GM12891 (cell line): Measurements from ENCODE around the gene UBE2K.
"Not testable (repeated sequence)": the region's sequence is repeated elsewhere in the genome, so short reads cannot be mapped to it uniquely, and the experiment has no call there.

ENCODE experiments used
- DNase-seq: peaks from one replicate; pipeline ENCODE4 v3.0.0; 2011; ENCODE audit warnings: low spot score; ENCODE audit not compliant: insufficient read length
- FAIRE-seq: peaks from 2 replicates; lab custom pipeline; 2011; peaks lifted over from hg19 to GRCh38; lab: Jason Lieb, UNC
- PAX5 ChIP-seq: IDR thresholded peaks from 2 replicates; pipeline ENCODE4 v1.6.1; 2011; ENCODE audit warnings: low read length, moderate library complexity, mild to moderate bottlenecking; ENCODE audit not compliant: insufficient read depth, severe bottlenecking
- POLR2A ChIP-seq: IDR thresholded peaks from 2 replicates; pipeline ENCODE4 v1.6.1; 2011; ENCODE audit warnings: low read depth, low read length, control low read depth
- POLR2AphosphoS5 ChIP-seq: IDR thresholded peaks from 2 replicates; pipeline ENCODE4 v1.6.1; 2011; ENCODE audit warnings: low read depth, low read length, control low read depth
- POU2F2 ChIP-seq: IDR thresholded peaks from 2 replicates; pipeline ENCODE4 v1.6.1; 2011; ENCODE audit warnings: low read depth, mild to moderate bottlenecking, control low read depth, low read length, moderate library complexity
- SPI1 ChIP-seq: IDR thresholded peaks from 2 replicates; pipeline ENCODE4 v1.6.1; 2011; ENCODE audit warnings: low read depth, low read length, control low read depth
- TAF1 ChIP-seq: IDR thresholded peaks from 2 replicates; pipeline ENCODE4 v1.6.1; 2011; ENCODE audit warnings: low read depth, low read length, control low read depth

UBE2K gene

DNA sequence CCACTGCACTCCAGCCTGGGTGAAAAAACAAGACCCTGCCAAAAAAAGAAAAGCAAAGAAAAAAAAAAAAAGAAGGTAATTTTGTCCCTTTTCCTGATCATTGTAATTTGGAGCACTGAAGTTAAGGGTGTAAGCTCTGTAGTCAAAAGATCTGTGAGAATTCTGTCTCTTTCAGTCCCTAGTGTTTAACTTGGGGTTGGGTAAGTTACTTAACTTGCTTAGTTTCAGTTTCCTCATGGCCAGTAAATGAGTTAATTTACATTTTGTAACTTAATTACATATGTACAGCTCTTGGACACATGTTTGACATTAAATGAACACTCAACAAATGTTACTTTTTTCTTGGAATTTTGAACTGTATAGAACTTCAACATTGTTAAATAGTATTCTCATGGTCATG lies 10.9 kb upstream of the UBE2K start:
- TF ChIP-seq TAF1, result no peak
- no peak for TF ChIP-seq POU2F2
- no peak for TF ChIP-seq PAX5
- TF ChIP-seq POLR2AphosphoS5, result no peak
- TF ChIP-seq POLR2A, result no peak
- no peak for TF ChIP-seq SPI1
- no peak for FAIRE-seq
- no peak for DNase-seq

DNA sequence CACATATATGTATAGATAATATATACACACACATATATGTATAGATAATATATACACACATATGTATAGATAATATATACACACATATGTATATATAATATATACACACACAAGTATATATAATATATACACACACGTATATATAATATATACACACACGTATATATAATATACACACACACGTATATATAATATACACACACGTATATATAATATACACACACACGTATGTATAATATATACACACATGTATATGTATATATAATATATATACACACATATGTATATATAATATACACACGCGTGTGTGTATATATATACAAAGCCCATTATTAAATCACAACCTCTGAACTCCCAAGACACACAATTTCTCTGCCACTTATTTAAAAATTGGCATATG lies 8.0 kb upstream of the UBE2K start:
- FAIRE-seq, result no peak
- DNase-seq, result no peak
- TF ChIP-seq POLR2AphosphoS5, result no peak
- no peak for TF ChIP-seq TAF1
- no peak for TF ChIP-seq POU2F2
- TF ChIP-seq SPI1, result no peak
- no peak for TF ChIP-seq POLR2A
- TF ChIP-seq PAX5, result no peak

DNA sequence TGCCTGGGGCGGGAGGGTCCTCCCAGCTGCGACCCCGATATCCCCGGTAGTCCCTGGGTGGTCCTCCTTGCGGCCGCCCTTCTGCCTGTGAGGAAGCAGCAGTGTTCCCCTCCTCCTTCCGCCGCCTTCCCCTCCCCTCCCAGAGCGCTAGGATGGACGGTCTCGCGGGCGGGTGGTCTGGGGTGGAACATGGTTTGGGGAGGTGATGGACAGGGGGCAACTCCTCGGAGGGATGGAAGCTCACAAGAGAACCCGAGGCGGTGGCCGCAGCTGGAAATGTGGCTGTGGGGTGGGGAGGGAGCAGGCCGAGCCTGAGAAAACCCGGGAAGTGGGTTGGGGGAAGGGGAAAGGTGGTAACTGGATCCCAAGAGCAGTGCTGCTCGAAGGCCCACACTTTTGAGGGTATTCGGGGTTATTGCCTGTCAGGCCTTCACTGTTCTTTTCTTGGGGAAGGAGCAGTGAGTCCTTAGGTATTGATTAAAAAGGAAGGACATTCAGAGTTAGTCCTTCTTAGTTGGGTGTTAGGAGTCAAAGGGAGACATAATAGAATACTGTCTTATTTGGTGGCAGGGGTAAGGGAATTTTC lies 581 bp downstream of the UBE2K start:
- TF ChIP-seq POU2F2 (no peak), PAX5 (no peak), POLR2A (no peak), TAF1 (no peak), POLR2AphosphoS5 (no peak), SPI1 (no peak)
- FAIRE-seq (no peak), DNase-seq (no peak)

DNA sequence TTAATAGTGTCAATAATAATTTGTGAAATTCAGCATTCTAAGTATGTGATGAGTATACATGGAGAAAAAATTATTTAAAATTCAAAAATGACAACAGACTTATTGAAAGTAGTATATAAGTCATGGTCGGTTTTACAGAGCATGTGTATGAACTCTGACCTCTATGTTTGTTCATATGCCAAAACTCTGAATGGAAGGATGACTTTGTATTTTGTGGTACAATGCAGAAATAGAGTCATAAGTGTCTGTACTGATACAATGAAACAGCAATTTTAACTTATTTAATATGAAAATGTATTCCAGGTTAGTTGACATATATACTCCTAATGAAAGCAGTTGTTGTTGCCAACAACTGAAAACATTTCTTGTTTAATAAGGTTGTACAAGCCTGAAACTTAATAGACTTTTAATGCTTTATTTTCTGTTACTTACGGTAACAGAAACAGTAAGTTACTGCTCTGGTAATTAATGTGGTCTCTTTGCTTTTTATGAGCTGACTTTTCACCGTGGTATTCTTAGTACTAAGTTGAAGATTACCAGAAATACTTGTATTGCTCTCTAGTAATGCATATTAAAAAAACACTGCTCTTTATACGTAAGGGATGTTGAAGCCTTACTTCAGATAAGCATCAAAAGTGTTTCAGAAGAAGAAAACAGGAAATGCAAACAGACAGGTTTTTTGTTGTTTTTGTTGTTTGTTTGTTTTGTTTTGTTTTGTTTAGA lies 1.9 kb downstream of the UBE2K start:
- no peak for DNase-seq
- FAIRE-seq, result peak; percentile 28
- TF ChIP-seq PAX5 (no peak), POLR2AphosphoS5 (no peak), SPI1 (no peak), POLR2A (no peak), POU2F2 (no peak), TAF1 (no peak)

DNA sequence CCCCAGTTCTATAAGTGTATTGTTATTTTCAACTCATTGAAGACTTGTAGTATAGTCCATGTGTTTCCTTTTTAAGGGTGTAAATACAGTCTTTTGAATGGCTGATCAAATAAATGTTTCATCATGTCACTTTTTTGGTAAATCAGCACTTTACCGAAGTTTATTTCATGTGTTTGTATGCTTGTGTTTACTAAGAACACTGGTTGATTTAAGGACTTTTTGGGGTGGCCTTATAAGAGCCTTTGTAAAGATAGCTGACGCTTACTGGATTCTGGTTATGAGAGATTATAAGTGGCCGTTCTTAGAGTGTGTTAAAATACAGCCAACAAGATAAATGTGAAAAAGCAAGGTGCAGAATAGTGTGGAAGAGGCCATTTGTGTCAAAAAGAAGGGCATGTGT lies 2.6 kb downstream of the UBE2K start:
- no peak for TF ChIP-seq POLR2A
- TF ChIP-seq SPI1, result no peak
- TF ChIP-seq PAX5, result no peak
- no peak for TF ChIP-seq POU2F2
- TF ChIP-seq TAF1, result no peak
- no peak for TF ChIP-seq POLR2AphosphoS5
- no peak for FAIRE-seq
- no peak for DNase-seq

DNA sequence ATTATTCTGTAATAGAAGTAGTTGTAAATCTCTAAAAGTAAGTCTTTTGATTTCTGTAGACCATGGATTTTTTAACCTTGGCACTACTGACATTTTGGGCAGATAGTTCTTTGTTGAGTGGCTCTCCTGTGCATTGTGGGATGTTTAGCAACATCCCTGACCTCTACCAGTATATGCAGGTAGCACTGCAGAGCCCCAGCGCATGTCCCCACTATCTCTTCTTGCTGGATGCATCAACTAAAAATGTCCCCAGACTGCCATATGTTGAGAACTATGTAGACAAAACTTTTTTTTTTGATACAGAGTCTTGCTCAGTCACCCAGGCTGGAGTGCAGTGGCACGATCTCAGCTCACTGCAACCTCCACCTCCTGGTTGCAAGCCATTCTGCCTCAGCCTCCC lies 4.8 kb downstream of the UBE2K start:
- DNase-seq (no peak), FAIRE-seq (no peak)
- TF ChIP-seq POU2F2, result no peak
- no peak for TF ChIP-seq PAX5
- TF ChIP-seq TAF1, result no peak
- no peak for TF ChIP-seq SPI1
- TF ChIP-seq POLR2A, result no peak
- no peak for TF ChIP-seq POLR2AphosphoS5

DNA sequence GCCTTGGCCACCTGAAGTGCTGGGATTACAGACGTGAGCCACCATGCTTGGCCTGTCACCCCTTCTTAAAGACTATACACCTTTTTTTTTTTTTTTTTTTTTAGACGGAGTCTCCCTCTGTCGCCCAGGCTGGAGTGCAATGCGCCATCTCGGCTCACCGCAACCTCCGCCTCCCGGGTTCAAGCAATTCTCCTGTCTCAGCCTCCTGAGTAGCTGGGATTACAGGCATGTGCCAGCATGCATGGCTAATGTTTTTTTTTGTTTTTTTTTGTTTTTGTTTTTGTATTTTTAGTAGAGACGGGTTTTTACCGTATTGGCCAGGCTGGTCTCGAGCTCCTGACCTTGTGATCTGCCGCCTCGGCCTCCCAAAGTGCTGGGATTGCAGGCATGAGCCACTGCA lies 6.9 kb downstream of the UBE2K start:
- not testable (repeated sequence) for DNase-seq, FAIRE-seq

DNA sequence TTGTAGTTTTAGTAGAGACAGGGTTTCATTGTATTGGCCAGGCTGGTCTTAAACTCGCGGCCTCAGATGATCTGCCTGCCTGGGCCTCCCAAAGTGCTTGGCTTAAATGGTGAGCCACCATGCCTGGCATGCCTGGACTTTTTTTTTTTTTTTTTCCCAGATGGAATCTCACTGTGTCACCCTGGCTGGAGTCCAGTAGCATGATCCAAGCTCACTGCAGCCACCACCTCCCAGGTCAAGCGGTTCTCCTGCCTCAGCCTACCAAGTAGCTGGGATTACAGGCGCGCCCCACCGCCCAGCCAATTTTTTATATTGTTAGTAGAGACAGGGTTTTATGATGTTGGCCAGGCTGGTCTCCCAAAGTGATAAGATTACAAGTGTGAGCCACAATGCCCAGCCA lies 8.4 kb downstream of the UBE2K start:
- FAIRE-seq, result no peak
- TF ChIP-seq SPI1 (no peak), TAF1 (no peak), POLR2AphosphoS5 (no peak), POLR2A (no peak), POU2F2 (no peak), PAX5 (no peak)
- no peak for DNase-seq

DNA sequence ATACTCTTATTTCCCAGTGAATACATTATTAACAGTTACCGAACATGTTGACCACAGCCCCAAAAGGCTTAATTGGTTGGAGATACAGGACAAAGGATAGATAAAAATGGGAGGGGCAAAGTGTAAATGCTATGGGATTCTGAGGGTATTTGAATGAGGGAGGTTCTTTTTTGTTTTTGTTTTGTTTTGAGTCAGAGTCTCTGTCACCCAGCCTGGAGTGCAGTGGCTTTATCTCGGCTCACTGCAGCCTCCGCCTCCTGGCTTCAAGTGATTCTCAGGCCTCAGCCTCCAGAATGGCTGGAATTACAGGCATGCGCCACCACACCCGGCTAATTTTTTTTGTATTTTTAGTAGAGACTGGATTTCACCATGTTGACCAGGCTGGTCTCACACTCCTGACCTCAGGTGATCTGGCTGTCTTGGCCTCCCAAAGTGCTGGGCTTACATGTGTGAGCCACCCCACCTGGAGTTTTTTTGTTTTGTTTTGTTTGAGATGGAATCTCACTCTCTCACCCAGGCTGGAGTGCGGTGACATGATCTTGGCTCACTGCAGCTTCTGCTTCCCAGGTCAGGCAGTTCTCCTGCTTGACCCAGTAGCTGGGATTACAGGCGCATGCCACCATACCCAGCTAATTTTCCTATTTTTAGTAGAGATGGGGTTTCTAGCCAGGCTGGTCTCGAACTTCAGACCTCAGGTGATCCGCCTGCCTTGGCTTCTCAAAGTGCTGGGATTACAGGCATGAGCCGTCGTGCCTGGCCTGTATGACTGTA lies 9.0 kb downstream of the UBE2K start:
- FAIRE-seq, result no peak
- no peak for DNase-seq

More for the DNA sequence above, 9.0 kb downstream of the UBE2K start:
- no peak for TF ChIP-seq POLR2A
- no peak for TF ChIP-seq POLR2AphosphoS5
- TF ChIP-seq POU2F2, result no peak
- TF ChIP-seq PAX5, result no peak
- TF ChIP-seq TAF1, result no peak
- TF ChIP-seq SPI1, result no peak
